IMR-90 (cell line): ENCODE results near the gene NAIF1.

Experiments
- CHD1 ChIP-seq: IDR thresholded peaks from 2 replicates; pipeline ENCODE4 v1.6.1; 2012; ENCODE audit warnings: low read depth, low read length, improper control_type of control experiment
- CTCF ChIP-seq: conservative IDR thresholded peaks from 2 replicates; pipeline ENCODE4 v1.5.1; 2012; ENCODE audit warnings: mild to moderate bottlenecking, low read depth, low read length, improper control_type of control experiment
- MAFK ChIP-seq: IDR thresholded peaks from 2 replicates; pipeline ENCODE4 v1.6.1; 2012; ENCODE audit warnings: low read depth, low read length, improper control_type of control experiment
- POLR2A ChIP-seq: IDR thresholded peaks from 2 replicates; pipeline ENCODE4 v1.6.1; 2012; ENCODE audit warnings: mild to moderate bottlenecking, low read depth, low read length
- RAD21 ChIP-seq: IDR thresholded peaks from 2 replicates; pipeline ENCODE4 v1.6.1; 2012; ENCODE audit warnings: low read length, improper control_type of control experiment
- RCOR1 ChIP-seq: IDR thresholded peaks from 2 replicates; pipeline ENCODE4 v1.6.1; 2012; ENCODE audit warnings: mild to moderate bottlenecking, low read length, improper control_type of control experiment; ENCODE audit not compliant: insufficient replicate concordance
- RFX5 ChIP-seq: IDR thresholded peaks from 2 replicates; pipeline ENCODE4 v1.8.0; 2012; ENCODE audit warnings: low read depth, mild to moderate bottlenecking, low read length, moderate library complexity
- SMC3 ChIP-seq: fragments of 150-350 bp; IDR thresholded peaks from 2 replicates; pipeline ENCODE4 v1.6.1; 2016; ENCODE audit warnings: low read depth, mild to moderate bottlenecking, antibody characterized with exemption, low read length, moderate library complexity
- TF ChIP-seq, protein P1 (sequence below): fragments of 150-350 bp; IDR thresholded peaks from 2 replicates; pipeline ENCODE4 v1.6.1; 2016; ENCODE audit warnings: low read depth, mild to moderate bottlenecking, low read length, moderate library complexity, borderline replicate concordance

- no peak for TF ChIP-seq RAD21
- TF ChIP-seq, protein P1, sequence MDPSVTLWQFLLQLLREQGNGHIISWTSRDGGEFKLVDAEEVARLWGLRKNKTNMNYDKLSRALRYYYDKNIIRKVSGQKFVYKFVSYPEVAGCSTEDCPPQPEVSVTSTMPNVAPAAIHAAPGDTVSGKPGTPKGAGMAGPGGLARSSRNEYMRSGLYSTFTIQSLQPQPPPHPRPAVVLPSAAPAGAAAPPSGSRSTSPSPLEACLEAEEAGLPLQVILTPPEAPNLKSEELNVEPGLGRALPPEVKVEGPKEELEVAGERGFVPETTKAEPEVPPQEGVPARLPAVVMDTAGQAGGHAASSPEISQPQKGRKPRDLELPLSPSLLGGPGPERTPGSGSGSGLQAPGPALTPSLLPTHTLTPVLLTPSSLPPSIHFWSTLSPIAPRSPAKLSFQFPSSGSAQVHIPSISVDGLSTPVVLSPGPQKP: no peak
- no peak for TF ChIP-seq CHD1
- TF ChIP-seq POLR2A: no peak
- TF ChIP-seq CTCF: no peak
- TF ChIP-seq RCOR1: no peak
- TF ChIP-seq MAFK: no peak
- TF ChIP-seq SMC3: no peak
- no peak for TF ChIP-seq RFX5
These were observed 25.9 kb upstream of the NAIF1 start for GRCh38 chr9:128093011-128093410.
